PFSK-1 (cell line): ENCODE data around the gene NRG3.

ENCODE experiments used
- POLR2AphosphoS5 ChIP-seq: IDR thresholded peaks from 2 replicates; pipeline ENCODE4 v1.6.1; 2012; ENCODE audit warnings: low read depth, mild to moderate bottlenecking, control low read depth, low read length, moderate library complexity
- REST ChIP-seq, 2 experiments: IDR thresholded peaks; 2 replicates each; pipeline versions ENCODE4 v1.6.1 to v1.8.0; 2011 to 2012; ENCODE audit warnings: low read depth in 2 of 2, low read length in 2 of 2, control low read depth in 1 of 2, inconsistent platforms in 1 of 2, mild to moderate bottlenecking in 1 of 2, moderate library complexity in 1 of 2; ENCODE audit not compliant: insufficient read depth in 1 of 2
- TAF1 ChIP-seq: IDR thresholded peaks from 2 replicates; pipeline ENCODE4 v1.6.1; 2012; ENCODE audit warnings: low read length, control low read depth, borderline replicate concordance; ENCODE audit not compliant: insufficient read depth

- TF ChIP-seq POLR2AphosphoS5 (no peak), TAF1 (no peak), REST (IDR thresholded peaks at IDR 0.05; ENCODE audit: insufficient read depth in 1 of 2, low read depth in 2 of 2, low read length in 2 of 2) (no peak)
Observed at GRCh38 chr10:82496114-82496513, 621.1 kb downstream of the NRG3 start.
